Glutamatergic neuron (in vitro differentiated cells): ENCODE results near the gene CPNE6. TPM values are rescaled to one million over a fixed set of nuclear protein-coding genes. Genes with fewer than 3 reads are reported as not detected.

Experiments used
- DNase-seq: peaks from one replicate; pipeline ENCODE4 v3.0.0; 2022
- H3K27ac Mint-ChIP-seq: one replicate; pipeline ENCODE4 v1.8.0; 2020; ENCODE audit warnings: mild to moderate bottlenecking, mixed read lengths, inconsistent platforms; ENCODE audit not compliant: unreplicated experiment
- H3K27me3 Mint-ChIP-seq: one replicate; pipeline ENCODE4 v1.8.0; 2020; ENCODE audit warnings: mild to moderate bottlenecking, moderate library complexity, mixed read lengths, inconsistent platforms; ENCODE audit not compliant: unreplicated experiment
- H3K36me3 Mint-ChIP-seq: one replicate; pipeline ENCODE4 v1.8.0; 2020; ENCODE audit warnings: mild to moderate bottlenecking, mixed read lengths, inconsistent platforms; ENCODE audit not compliant: unreplicated experiment
- H3K4me1 Mint-ChIP-seq: one replicate; pipeline ENCODE4 v1.8.0; 2020; ENCODE audit warnings: mild to moderate bottlenecking, low read depth, mixed read lengths, inconsistent platforms; ENCODE audit not compliant: unreplicated experiment
- H3K4me3 Mint-ChIP-seq: one replicate; pipeline ENCODE4 v1.8.0; 2020; ENCODE audit warnings: mild to moderate bottlenecking, mixed read lengths, inconsistent platforms; ENCODE audit not compliant: unreplicated experiment
- H3K9me3 Mint-ChIP-seq: one replicate; pipeline ENCODE4 v1.8.0; 2020; ENCODE audit warnings: mild to moderate bottlenecking, moderate library complexity, mixed read lengths, inconsistent platforms; ENCODE audit not compliant: unreplicated experiment
- CTCF ChIP-seq: fragments of 200-600 bp; sonication (generic); IDR thresholded peaks from one replicate; pipeline ENCODE4 v1.5.0; 2021; ENCODE audit not compliant: partially characterized antibody, unreplicated experiment
- total RNA-seq: library from RNA; stranded (reverse); fragmentation: NEBNext Ultra II Directional; extraction: Animal tissue kit (Norgen Biotek cat#: 25700); gene quantifications from one replicate; pipeline ENCODE4 v1.2.1, GENCODE V29; 2021; ENCODE audit not compliant: unreplicated experiment

The CPNE6 gene
- total RNA-seq, 1 donor from 2014 or later = 0.44 TPM

DNA sequence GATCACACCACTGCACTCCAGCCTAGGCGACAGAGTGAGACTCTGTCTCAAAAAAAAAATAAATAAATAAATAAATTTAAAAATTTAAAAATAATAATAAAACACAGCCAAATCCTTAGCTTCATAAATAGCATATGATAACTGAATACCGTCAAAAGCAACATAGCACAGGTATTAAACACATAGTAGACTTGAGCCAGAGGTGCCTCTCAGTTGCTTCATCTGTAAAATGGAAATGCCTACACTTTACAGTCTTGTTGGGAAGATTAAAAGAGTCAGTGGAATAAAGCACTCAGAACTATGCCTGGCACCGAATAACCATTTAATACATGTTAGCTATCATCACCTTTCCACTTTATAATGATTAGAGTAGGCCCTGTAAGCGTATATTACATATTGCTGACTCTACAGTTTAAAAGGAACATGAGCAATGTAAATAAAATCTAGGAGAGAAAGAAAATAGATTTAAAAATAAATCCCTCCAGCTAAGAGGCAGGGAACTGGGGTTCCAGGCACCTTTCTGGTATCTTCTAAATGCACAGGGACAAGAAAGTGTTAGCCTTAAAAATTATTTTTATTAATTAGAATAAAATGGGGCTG, 35.4 kb downstream of the CPNE6 start:
- no peak for DNase-seq
- no peak overlapping the region for H3K4me3 Mint-ChIP-seq
- peaks cover 16% of the 10 kb centered on the region for H3K36me3 Mint-ChIP-seq
- H3K27me3 Mint-ChIP-seq = peaks cover 3% of the 10 kb centered on the region
- peaks cover 2% of the 10 kb centered on the region for H3K4me1 Mint-ChIP-seq
- H3K9me3 Mint-ChIP-seq = peaks cover 2% of the 10 kb centered on the region
- H3K27ac Mint-ChIP-seq = no peak overlapping the region
- no peak for TF ChIP-seq CTCF

DNA sequence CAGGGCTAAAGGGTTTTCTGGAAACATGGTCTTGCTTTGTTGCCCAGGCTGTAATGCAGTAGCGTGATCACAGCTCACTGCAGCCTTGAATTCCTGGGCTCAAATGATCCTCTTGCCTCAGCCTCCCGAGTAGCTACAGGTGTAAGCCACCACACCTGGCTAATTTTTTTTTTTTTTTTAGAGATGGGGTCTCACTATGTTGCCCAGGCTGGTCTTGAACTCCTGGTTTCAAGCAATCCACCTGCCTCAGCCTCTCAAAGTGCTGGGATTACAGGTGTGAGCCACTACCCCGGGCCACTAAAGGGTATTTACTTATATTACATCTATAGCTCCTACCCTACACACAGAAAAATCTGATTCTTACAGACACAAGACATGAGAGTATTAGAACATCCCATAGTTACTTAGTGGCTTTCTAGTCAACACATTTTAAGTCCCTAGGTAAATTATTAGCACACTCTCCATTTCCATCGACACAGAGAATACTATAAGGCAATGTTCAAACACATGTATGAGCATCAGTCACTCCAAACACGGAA, 37.0 kb downstream of the CPNE6 start:
- Mint-ChIP-seq H3K27ac (peak overlapping the region; percentile 75), H3K9me3 (no peaks in the 10 kb centered on the region), H3K4me3 (no peak overlapping the region), H3K27me3 (peaks cover 2% of the 10 kb centered on the region), H3K4me1 (peaks cover 2% of the 10 kb centered on the region), H3K36me3 (peaks cover 12% of the 10 kb centered on the region)
- DNase-seq = no peak
- TF ChIP-seq CTCF = no peak

DNA sequence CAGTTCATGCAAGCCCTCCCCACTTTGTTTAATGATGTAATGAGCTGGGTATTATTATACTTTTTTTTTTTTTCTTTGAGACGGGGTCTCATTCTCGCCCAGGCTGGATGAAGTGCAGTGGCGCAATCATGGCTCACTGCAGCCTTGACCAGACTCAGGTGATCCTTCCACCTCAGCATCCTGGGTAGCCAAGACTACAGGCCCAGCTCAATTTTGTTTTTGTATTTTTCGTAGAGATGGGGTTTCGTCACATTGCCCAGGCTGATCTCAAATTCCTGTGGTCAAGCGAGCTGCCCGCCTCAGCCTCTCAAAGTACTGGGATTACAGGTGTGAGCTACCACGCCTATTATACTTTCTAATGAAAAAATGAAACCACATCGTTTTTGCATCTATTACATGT, 38.7 kb downstream of the CPNE6 start:
- Mint-ChIP-seq H3K36me3 (peaks cover 2% of the 10 kb centered on the region), H3K4me1 (peaks cover 2% of the 10 kb centered on the region), H3K27ac (no peak overlapping the region), H3K27me3 (peaks cover 4% of the 10 kb centered on the region), H3K4me3 (no peak overlapping the region), H3K9me3 (peaks cover 7% of the 10 kb centered on the region)
- TF ChIP-seq CTCF = no peak
- DNase-seq = no peak

DNA sequence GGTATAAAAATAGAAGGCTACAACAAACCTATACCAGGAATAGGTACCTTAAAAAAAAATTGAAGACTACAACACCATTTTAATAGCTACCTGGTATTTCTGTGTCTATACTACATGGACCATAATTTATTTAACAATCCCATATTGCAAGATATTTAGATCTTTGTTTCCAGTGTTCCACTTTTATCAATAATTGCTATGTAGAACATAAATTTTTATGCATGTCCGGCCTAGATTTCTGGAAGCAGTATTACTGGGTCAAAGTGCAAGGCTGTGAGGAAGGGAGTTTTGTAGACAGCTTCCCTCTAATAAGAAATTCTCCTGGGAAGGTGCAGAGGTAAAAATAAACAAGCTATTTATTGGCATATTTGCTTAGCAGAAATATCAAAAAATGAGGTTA, 39.2 kb downstream of the CPNE6 start:
- H3K9me3 Mint-ChIP-seq = peaks cover 9% of the 10 kb centered on the region
- H3K4me1 Mint-ChIP-seq = peaks cover 5% of the 10 kb centered on the region
- DNase-seq = no peak
- H3K27ac Mint-ChIP-seq = no peak overlapping the region
- H3K36me3 Mint-ChIP-seq = no peaks in the 10 kb centered on the region
- peaks cover 4% of the 10 kb centered on the region for H3K27me3 Mint-ChIP-seq
- no peak for TF ChIP-seq CTCF
- H3K4me3 Mint-ChIP-seq = no peak overlapping the region

DNA sequence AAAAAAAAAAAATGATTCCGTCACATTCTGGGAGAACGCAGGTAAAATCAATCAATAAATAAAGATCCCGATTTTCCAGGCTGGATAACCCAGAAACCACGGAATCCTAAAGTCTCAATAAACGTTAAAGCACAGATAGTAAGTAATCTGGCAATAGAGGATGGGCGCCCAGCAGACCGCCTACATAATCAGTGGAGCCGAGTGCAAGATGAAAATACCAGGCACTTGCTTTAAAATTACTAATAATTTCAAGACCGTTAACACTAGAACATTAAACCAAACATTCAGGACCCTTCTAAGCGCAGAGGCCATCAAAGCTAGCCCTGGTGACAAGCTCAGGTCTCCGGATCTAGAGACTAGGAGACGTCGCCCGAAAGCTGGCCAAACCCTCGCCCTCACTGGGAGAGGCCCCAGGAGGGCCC, 42.0 kb downstream of the CPNE6 start:
- DNase-seq = no peak
- peaks cover 9% of the 10 kb centered on the region for H3K9me3 Mint-ChIP-seq
- no peak for TF ChIP-seq CTCF
- H3K4me1 Mint-ChIP-seq = peaks cover 12% of the 10 kb centered on the region
- peaks cover under 1% of the 10 kb centered on the region for H3K36me3 Mint-ChIP-seq
- peak overlapping the region; percentile 97 for H3K4me3 Mint-ChIP-seq
- peaks cover 4% of the 10 kb centered on the region for H3K27me3 Mint-ChIP-seq
- H3K27ac Mint-ChIP-seq = peak overlapping the region; percentile 98
